ENCODE measurements around the gene CPTP.

The CPTP gene

DNA sequence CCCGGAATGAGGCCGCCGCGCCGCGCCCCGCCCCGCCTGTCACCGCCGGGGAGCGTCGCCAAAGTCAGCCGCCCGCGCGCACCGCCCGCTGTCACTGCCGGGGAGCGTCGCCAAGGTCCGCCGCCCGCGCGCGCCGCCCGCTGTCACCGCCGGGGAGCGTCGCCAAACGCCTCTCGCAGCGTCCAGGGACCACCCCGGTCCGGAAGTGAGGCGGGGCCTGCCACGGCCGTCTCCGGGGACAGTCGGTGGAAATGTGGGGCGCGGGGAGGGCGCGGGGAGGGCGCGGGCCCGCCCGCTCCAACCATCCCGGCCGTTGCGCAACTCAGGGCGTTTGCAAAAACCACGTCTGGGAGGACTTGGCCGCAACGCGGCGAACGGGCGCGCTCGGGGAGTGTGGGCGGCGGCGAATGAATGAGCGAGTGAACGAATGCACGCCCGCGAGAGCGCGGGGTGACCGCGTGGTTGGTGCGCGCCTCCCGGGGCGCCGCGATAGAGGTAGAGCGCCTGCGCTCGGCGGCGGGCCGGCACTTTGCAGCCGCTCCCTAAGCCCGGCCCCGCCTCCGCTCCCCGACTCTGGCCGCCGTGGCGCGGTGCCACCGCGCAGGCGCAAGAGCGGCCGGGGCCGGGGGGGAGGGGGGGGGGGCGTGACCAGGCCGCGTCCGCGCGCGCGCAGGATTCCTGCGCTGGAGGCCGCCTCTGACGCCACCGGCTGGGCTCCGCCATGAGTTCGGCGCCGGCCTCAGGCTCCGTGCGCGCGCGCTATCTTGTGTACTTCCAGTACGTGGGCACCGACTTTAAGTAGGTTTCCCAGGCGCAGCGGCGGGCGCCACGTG lies 16.5 kb upstream of the CPTP start, which contains the start of the genes ACAP3 and PUSL1:
Gene ACAP3, minus strand, starts transcription at position 8 of the 833 bp plus-strand sequence. CDS start 115 bp downstream, outside the sequence.
Gene PUSL1, plus strand, starts transcription at position 675 of the 833 bp plus-strand sequence. Its CDS starts 47 bp downstream, at position 722.
- peak within 1 kb of the TSS; percentile 89 for H3K4me3 ChIP-seq (ENCODE audit: low read depth, low read length)
- TF ChIP-seq, protein P1, sequence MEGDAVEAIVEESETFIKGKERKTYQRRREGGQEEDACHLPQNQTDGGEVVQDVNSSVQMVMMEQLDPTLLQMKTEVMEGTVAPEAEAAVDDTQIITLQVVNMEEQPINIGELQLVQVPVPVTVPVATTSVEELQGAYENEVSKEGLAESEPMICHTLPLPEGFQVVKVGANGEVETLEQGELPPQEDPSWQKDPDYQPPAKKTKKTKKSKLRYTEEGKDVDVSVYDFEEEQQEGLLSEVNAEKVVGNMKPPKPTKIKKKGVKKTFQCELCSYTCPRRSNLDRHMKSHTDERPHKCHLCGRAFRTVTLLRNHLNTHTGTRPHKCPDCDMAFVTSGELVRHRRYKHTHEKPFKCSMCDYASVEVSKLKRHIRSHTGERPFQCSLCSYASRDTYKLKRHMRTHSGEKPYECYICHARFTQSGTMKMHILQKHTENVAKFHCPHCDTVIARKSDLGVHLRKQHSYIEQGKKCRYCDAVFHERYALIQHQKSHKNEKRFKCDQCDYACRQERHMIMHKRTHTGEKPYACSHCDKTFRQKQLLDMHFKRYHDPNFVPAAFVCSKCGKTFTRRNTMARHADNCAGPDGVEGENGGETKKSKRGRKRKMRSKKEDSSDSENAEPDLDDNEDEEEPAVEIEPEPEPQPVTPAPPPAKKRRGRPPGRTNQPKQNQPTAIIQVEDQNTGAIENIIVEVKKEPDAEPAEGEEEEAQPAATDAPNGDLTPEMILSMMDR (IDR thresholded peaks at IDR 0.05; ENCODE audit: low read depth, low read length, missing control alignments), result no peak
- peak; percentile 57 for DNase-seq (ENCODE audit: low read depth)

DNA sequence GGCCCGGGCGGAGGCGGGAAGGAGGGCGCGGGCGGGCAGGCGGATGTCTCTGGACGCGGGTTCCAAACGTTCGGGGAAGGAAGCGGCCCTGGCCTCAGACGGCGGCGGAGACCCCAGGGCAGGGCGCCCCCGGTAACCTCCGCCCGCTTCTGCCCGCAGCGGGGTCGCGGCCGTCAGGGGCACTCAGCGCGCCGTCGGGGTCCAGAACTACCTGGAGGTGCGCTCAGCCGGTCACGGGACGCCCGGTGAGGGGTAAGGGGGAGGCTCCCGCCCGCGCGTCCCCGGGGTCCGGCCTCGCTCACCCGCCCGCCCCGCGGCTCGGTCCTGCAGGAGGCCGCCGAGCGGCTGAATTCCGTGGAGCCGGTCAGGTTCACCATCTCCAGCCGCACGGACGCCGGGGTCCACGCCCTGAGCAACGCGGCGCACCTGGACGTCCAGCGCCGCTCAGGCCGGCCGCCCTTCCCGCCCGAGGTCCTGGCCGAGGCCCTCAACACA lies 15.8 kb upstream of the CPTP start:
- no peak for DNase-seq (ENCODE audit: low read depth)
- TF ChIP-seq, protein P1 (IDR thresholded peaks at IDR 0.05; ENCODE audit: low read depth, low read length, missing control alignments), result no peak
- H3K4me3 ChIP-seq (ENCODE audit: low read depth, low read length), result peak overlapping the region; percentile 89

DNA sequence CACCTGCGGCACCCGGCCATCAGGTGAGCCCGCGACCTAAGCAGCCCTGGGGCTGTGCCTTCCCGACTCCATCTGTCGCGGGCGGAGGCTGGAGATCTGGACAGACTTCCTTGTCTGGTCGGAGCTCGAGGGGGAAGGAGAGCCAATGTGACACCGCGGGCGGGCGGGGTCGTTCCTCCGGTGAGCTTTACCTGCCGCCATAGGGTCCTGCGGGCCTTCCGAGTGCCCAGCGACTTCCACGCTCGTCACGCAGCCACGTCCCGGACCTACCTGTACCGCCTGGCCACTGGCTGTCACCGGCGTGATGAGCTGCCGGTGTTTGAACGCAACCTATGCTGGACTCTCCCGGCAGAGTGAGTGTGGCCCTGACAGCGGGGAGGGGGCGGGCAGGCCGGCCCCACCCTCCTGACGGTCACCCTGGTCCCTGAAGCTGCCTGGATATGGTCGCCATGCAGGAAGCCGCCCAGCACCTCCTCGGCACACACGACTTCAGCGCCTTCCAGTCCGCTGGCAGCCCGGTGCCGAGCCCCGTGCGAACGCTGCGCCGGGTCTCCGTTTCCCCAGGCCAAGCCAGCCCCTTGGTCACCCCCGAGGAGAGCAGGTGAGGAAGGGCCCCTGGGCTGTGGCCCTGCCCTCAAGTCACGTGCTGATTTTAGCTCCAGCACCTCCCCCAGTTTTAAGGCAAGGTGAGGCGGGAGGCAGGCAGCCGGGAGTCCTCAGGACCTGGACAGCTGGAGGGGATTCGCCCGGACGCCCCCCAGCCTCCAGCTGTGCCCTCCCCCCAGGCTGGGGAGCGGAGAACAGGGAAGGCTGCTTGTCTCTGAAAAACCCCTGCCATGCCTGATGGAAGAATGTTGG lies 15.1 kb upstream of the CPTP start:
- TF ChIP-seq, protein P1 (IDR thresholded peaks at IDR 0.05; ENCODE audit: low read depth, low read length, missing control alignments), result no peak
- peak overlapping the region; percentile 89 for H3K4me3 ChIP-seq (ENCODE audit: low read depth, low read length)
- no peak for DNase-seq (ENCODE audit: low read depth)

DNA sequence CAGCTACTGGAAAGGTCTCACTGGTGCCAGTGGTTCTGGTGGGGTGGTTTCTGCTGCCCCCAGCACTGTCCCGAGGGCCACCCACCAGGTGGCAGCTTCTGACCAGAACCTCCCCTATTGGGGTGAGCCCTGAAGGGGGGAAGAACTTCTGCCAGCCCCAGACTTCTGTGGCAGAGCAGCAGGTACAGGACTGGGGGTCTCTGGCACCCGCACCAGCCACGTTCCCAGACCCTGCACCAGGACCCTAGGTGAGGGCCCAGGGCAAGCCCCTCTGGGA lies 14.6 kb upstream of the CPTP start:
- TF ChIP-seq, protein P1 (IDR thresholded peaks at IDR 0.05; ENCODE audit: low read depth, low read length, missing control alignments), result no peak
- no peak overlapping the region for H3K4me3 ChIP-seq (ENCODE audit: low read depth, low read length)

DNA sequence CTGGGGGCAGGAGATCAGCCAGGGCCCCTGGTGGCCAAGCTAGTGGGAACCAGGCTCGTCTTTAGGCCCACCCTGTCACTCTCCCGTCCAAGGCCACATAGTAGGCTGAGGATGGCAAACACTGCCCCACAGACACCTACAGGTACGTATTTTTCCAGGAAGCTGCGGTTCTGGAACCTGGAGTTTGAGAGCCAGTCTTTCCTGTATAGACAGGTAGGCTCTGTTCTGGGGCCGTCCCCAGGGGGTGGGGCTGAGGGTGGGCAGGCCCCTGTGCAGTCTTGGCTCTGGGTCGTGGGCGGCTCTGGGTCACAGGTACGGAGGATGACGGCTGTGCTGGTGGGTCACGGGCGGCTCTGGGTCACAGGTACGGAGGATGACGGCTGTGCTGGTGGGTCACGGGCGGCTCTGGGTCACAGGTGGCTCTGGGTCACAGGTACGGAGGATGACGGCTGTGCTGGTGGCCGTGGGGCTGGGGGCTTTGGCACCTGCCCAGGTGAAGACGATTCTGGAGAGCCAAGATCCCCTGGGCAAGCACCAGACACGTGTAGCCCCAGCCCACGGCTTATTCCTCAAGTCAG lies 14.0 kb upstream of the CPTP start:
- H3K4me3 ChIP-seq (ENCODE audit: low read depth, low read length), result no peak overlapping the region
- no peak for DNase-seq (ENCODE audit: low read depth)

More for the DNA sequence above, 14.6 kb upstream of the CPTP start:
- no peak for DNase-seq (ENCODE audit: low read depth)

More for the DNA sequence above, 14.0 kb upstream of the CPTP start:
- TF ChIP-seq, protein P1 (IDR thresholded peaks at IDR 0.05; ENCODE audit: low read depth, low read length, missing control alignments), result no peak
